Neural cell (in vitro differentiated cells): ENCODE measurements around the gene ANKZF1. TPM values are rescaled to one million over a fixed set of nuclear protein-coding genes. Genes with fewer than 3 reads are reported as not detected.

Experiments used
- H2AFZ ChIP-seq: fragments of 200-600, 300-800 bp; sonication (generic), shearing (Covaris generic); 2 replicates; pipeline ENCODE4 v1.6.0; 2014; ENCODE audit warnings: low read depth, mild to moderate bottlenecking, antibody characterized with exemption, low read length, moderate library complexity
- H3F3A ChIP-seq: fragments of 200-600 bp; shearing (Covaris generic); 2 replicates; pipeline ENCODE4 v1.6.1; 2016; ENCODE audit warnings: mild to moderate bottlenecking, moderate library complexity, mixed read lengths, antibody characterized with exemption, low read length; ENCODE audit not compliant: insufficient read depth, poor library complexity, severe bottlenecking
- H3K27ac ChIP-seq: fragments of 200-600, 300-800 bp; sonication (generic), shearing (Covaris generic); 2 replicates; pipeline ENCODE4 v1.5.1; 2014; ENCODE audit warnings: mild to moderate bottlenecking, low read length, moderate library complexity
- H3K27me3 ChIP-seq: fragments of 300-800, 200-600 bp; sonication (generic), shearing (Covaris generic); 2 replicates; pipeline ENCODE4 v1.6.0; 2014; ENCODE audit warnings: mild to moderate bottlenecking, low read depth, low read length, moderate library complexity; ENCODE audit not compliant: insufficient read depth
- H3K36me3 ChIP-seq: fragments of 300-800, 200-600 bp; sonication (generic), shearing (Covaris generic); 2 replicates; pipeline ENCODE4 v1.5.1; 2014; ENCODE audit warnings: mild to moderate bottlenecking, antibody characterized with exemption, low read length, moderate library complexity; ENCODE audit not compliant: insufficient read depth
- H3K4me2 ChIP-seq: fragments of 300-800, 200-600 bp; sonication (generic), shearing (Covaris generic); 2 replicates; pipeline ENCODE4 v1.6.0; 2014; ENCODE audit warnings: mild to moderate bottlenecking, low read length
- H3K4me3 ChIP-seq: fragments of 300-800, 200-600 bp; sonication (generic), shearing (Covaris generic); 2 replicates; pipeline ENCODE4 v1.5.1; 2014; ENCODE audit warnings: mild to moderate bottlenecking, low read length, moderate library complexity
- H3K79me2 ChIP-seq: fragments of 200-600 bp; shearing (Covaris generic); replicated peaks from 2 replicates; pipeline ENCODE4 v1.6.0; 2014; ENCODE audit warnings: mild to moderate bottlenecking, low read length, moderate library complexity; ENCODE audit not compliant: insufficient read depth
- H3K9ac ChIP-seq: fragments of 300-800, 200-600 bp; sonication (generic), shearing (Covaris generic); 2 replicates; pipeline ENCODE4 v1.6.1; 2016; ENCODE audit warnings: mild to moderate bottlenecking, low read length, mixed read lengths
- H3K9me2 ChIP-seq: fragments of 200-600 bp; shearing (Covaris generic); 2 replicates; pipeline ENCODE4 v1.6.1; 2016; ENCODE audit warnings: mild to moderate bottlenecking, low read length, mixed read lengths; ENCODE audit not compliant: insufficient read depth
- H3K9me3 ChIP-seq: fragments of 200-600, 300-800 bp; sonication (generic), shearing (Covaris generic); 2 replicates; pipeline ENCODE4 v1.6.1; 2016; ENCODE audit warnings: mild to moderate bottlenecking, mixed run types, low read length, moderate library complexity, mixed read lengths
- H4K20me1 ChIP-seq: fragments of 200-600 bp; shearing (Covaris generic); 2 replicates; pipeline ENCODE4 v1.6.1; 2016; ENCODE audit warnings: mild to moderate bottlenecking, mixed run types; ENCODE audit not compliant: insufficient read depth
- CTCF ChIP-seq: fragments of 450-650 bp; IDR thresholded peaks from 2 replicates; pipeline ENCODE4 v1.5.1; 2014; ENCODE audit warnings: antibody characterized with exemption, mild to moderate bottlenecking, moderate library complexity; ENCODE audit not compliant: poor library complexity, severe bottlenecking
- EP300 ChIP-seq: fragments of 450-650 bp; conservative IDR thresholded peaks from 2 replicates; pipeline ENCODE4 v1.6.1; 2014; ENCODE audit warnings: antibody characterized with exemption, mild to moderate bottlenecking, moderate library complexity; ENCODE audit not compliant: poor library complexity, severe bottlenecking
- EZH2 ChIP-seq: fragments of 200-600, 300-800 bp; shearing (Covaris generic), sonication (generic); IDR thresholded peaks from 2 replicates; pipeline ENCODE4 v1.6.1; 2014; ENCODE audit warnings: antibody characterized with exemption, low read length, borderline replicate concordance, mild to moderate bottlenecking; ENCODE audit not compliant: insufficient read depth, poor library complexity, severe bottlenecking
- MXI1 ChIP-seq: fragments of 450-650 bp; conservative IDR thresholded peaks from 2 replicates; pipeline ENCODE4 v1.6.1; 2014; ENCODE audit warnings: antibody characterized with exemption, mild to moderate bottlenecking; ENCODE audit not compliant: poor library complexity, severe bottlenecking
- POLR2AphosphoS5 ChIP-seq: IDR thresholded peaks from 2 replicates; pipeline ENCODE4 v1.6.1; 2012
- RAD21 ChIP-seq: fragments of 450-650 bp; conservative IDR thresholded peaks from 2 replicates; pipeline ENCODE4 v1.6.1; 2014; ENCODE audit warnings: antibody characterized with exemption, mild to moderate bottlenecking, moderate library complexity
- REST ChIP-seq: IDR thresholded peaks from 2 replicates; pipeline ENCODE4 v1.6.1; 2012; ENCODE audit warnings: borderline replicate concordance
- TAF1 ChIP-seq: IDR thresholded peaks from 2 replicates; pipeline ENCODE4 v1.6.1; 2012; ENCODE audit warnings: low read depth
- polyA plus RNA-seq: library from polyadenylated mRNA; depleted of rRNA; stranded (reverse); fragments of >200 nt; gene quantifications from 2 replicates; pipeline ENCODE4 v1.2.3, GENCODE V29; 2014

ANKZF1 gene
- polyA plus RNA-seq, 1 donor from 2014 or later = 185 TPM

GRCh38 chr2:219252570-219252899 is 22.9 kb downstream of the ANKZF1 start:
- H3K27ac ChIP-seq = no peak overlapping the region

GRCh38 chr2:219252900-219253752 is 23.5 kb downstream of the ANKZF1 start, which contains the start of gene TUBA4B:
TSS of gene TUBA4B (plus strand) at chr2:219253243. CDS start at chr2:219253408, 165 bp downstream.
- no peak within 1 kb of the TSS for H3K27ac ChIP-seq
- H3K9me2 ChIP-seq = no peaks in the 10 kb centered on the region
- no peaks in the 10 kb centered on the region for H4K20me1 ChIP-seq
- peak within 1 kb of the TSS; percentile 49 for H3K9ac ChIP-seq
- no peaks in the 10 kb centered on the region for H3K36me3 ChIP-seq
- peak within 1 kb of the TSS; percentile 14 for H2AFZ ChIP-seq
- TF ChIP-seq CTCF (no peak), EZH2 (peak; percentile 33), REST (no peak)
- H3K27me3 ChIP-seq = peaks cover 61% of the 10 kb centered on the region
- H3K9me3 ChIP-seq = no peaks in the 10 kb centered on the region
- H3K79me2 ChIP-seq = no peaks in the 10 kb centered on the region
- H3F3A ChIP-seq = no peaks in the 10 kb centered on the region
- H3K4me3 ChIP-seq = peak within 1 kb of the TSS; percentile 80
- H3K4me2 ChIP-seq = peak within 1 kb of the TSS; percentile 76

More at GRCh38 chr2:219252570-219252899, 22.9 kb downstream of the ANKZF1 start:
- Histone ChIP-seq H3K4me3 (peak overlapping the region; percentile 80), H3K79me2 (no peaks in the 10 kb centered on the region), H4K20me1 (no peaks in the 10 kb centered on the region), H3K9me2 (no peaks in the 10 kb centered on the region), H3K9ac (no peak overlapping the region), H3F3A (no peaks in the 10 kb centered on the region), H2AFZ (no peak overlapping the region), H3K27me3 (peaks cover 59% of the 10 kb centered on the region), H3K9me3 (no peaks in the 10 kb centered on the region), H3K4me2 (no peak overlapping the region), H3K36me3 (peaks cover 6% of the 10 kb centered on the region)
- TF ChIP-seq MXI1 (no peak), TAF1 (no peak), RAD21 (no peak), POLR2AphosphoS5 (no peak), EP300 (no peak)
